ELR (cell line): ENCODE measurements around the gene FCHSD1.

Source experiments
- DNase-seq: peaks from one replicate; pipeline ENCODE4 v3.0.0-alpha.2; 2015; ENCODE audit warnings: low read depth

The FCHSD1 gene

GRCh38 chr5:141650851-141651727 lies at the start of gene FCHSD1:
FCHSD1 (minus strand) TSS chr5:141651418; CDS start chr5:141651368, 50 bp downstream.
- DNase-seq = peak; percentile 83

- DNase-seq = no peak
Observed at GRCh38 chr5:141697586-141697985, 46.4 kb upstream of the FCHSD1 start.

- no peak for DNase-seq
Observed at GRCh38 chr5:141696431-141696830, 45.2 kb upstream of the FCHSD1 start.

GRCh38 chr5:141695627-141696215 lies 44.5 kb upstream of the FCHSD1 start:
- peak; percentile 24 for DNase-seq

- no peak for DNase-seq
Observed at GRCh38 chr5:141694479-141694878, 43.3 kb upstream of the FCHSD1 start.

GRCh38 chr5:141692919-141693725 lies 41.9 kb upstream of the FCHSD1 start:
- DNase-seq = peak; percentile 48

GRCh38 chr5:141692533-141692888 lies 41.3 kb upstream of the FCHSD1 start:
- DNase-seq = no peak

- peak; percentile 78 for DNase-seq
Observed at GRCh38 chr5:141691867-141692532, 40.8 kb upstream of the FCHSD1 start.

- no peak for DNase-seq
Observed at GRCh38 chr5:141691286-141691866, 40.2 kb upstream of the FCHSD1 start.

- no peak for DNase-seq
Observed at GRCh38 chr5:141686648-141687416, 35.6 kb upstream of the FCHSD1 start.

GRCh38 chr5:141685591-141685990 lies 34.4 kb upstream of the FCHSD1 start:
- no peak for DNase-seq

- no peak for DNase-seq
Observed at GRCh38 chr5:141683596-141684141, 32.5 kb upstream of the FCHSD1 start.

- peak; percentile 94 for DNase-seq
Observed at GRCh38 chr5:141681695-141682641, 30.8 kb upstream of the FCHSD1 start, which contains the start of gene ARAP3. ARAP3 (minus strand) TSS chr5:141682230; CDS start chr5:141680486, 1,744 bp downstream.

GRCh38 chr5:141681295-141681694 lies 30.1 kb upstream of the FCHSD1 start:
- DNase-seq = no peak

- peak; percentile 75 for DNase-seq
Observed at GRCh38 chr5:141680751-141681201, 29.6 kb upstream of the FCHSD1 start.

GRCh38 chr5:141680178-141680577 lies 29.0 kb upstream of the FCHSD1 start:
- DNase-seq = no peak

- DNase-seq = peak; percentile 51
Observed at GRCh38 chr5:141677415-141677814, 26.2 kb upstream of the FCHSD1 start.

GRCh38 chr5:141675672-141676071 lies 24.5 kb upstream of the FCHSD1 start:
- DNase-seq = no peak

- no peak for DNase-seq
Observed at GRCh38 chr5:141674747-141675146, 23.5 kb upstream of the FCHSD1 start.
